ENCODE measurements around the gene MRTFA.

DNA sequence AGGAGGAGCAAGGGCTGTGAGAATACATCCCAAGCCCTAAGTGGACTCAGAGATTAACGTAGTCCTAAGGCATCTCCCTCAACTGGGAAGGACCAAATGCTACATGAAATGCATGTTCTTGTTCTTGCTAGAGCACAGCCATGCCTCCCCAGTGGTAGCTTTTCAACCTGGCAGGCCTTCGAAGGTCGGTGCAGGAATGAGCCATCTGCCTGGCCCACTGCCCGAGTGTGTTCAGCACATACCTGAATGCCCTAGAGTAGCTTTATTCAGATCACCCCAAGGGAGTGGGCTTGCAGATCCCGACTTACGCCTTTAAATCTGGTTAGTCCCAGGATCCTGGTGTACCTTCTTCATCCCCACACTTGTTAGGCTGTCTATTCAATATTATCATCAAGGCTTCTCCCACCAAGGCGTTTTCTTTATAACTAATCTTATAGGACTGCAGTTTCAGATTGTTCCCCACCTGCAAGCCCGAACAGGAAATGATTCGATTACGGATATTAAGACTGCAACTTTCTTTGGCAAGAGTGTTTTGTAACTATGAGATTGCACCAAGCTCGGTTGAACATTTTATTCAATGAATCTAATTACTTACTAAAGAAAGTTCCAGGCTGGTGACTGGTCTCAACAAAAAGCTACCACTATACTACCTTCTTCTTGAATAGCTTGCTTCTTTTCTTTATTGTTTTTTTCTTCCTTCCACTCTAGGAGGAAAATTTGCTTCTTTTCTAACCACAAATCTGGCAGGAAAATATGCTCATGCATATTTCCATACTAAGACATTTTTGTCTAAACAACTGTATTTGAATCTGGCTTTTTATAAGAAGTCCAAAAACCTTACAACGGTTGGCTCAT is 150.5 kb downstream of the MRTFA start:
- no peak for TF ChIP-seq CTCF (IDR thresholded peaks at IDR 0.05)
- no peak for TF ChIP-seq POLR2AphosphoS5 (IDR thresholded peaks at IDR 0.05; ENCODE audit: low read depth, low read length)
- TF ChIP-seq TAF1 (IDR thresholded peaks at IDR 0.05; ENCODE audit: borderline replicate concordance, low read depth, low read length): no peak
- no peak for TF ChIP-seq EZH2phosphoT487 (IDR thresholded peaks at IDR 0.05; ENCODE audit: borderline replicate concordance, low read depth)
- no peak for TF ChIP-seq USF2 (IDR thresholded peaks at IDR 0.05; ENCODE audit: borderline replicate concordance, low read depth, low read length)
- no peak for TF ChIP-seq SIN3A (IDR thresholded peaks at IDR 0.05; ENCODE audit: borderline replicate concordance, low read depth, low read length)
- no peak for TF ChIP-seq REST (IDR thresholded peaks at IDR 0.05; ENCODE audit: low read depth, low read length)
- no peak for TF ChIP-seq MEF2A (IDR thresholded peaks at IDR 0.05; ENCODE audit: borderline replicate concordance, low read depth)
- TF ChIP-seq SMC3 (IDR thresholded peaks at IDR 0.05; ENCODE audit: low read depth, low read length): no peak
- no peak for TF ChIP-seq GABPA (IDR thresholded peaks at IDR 0.05; ENCODE audit: low read depth)

All from SK-N-SH (cell line).